SK-N-SH (cell line): Measurements from ENCODE around the gene SPG21. TPM values are rescaled to one million over a fixed set of nuclear protein-coding genes. Genes with fewer than 3 reads are reported as not detected.

Source experiments
- CTCF ChIA-PET: fragments of 300-600, 350-600 bp; formaldehyde crosslinking; extraction: SDS; loops from one replicate; lab custom pipeline; 2021; lab: Yijun Ruan, JAX
- POLR2A ChIA-PET: fragments of 350-600 bp; sonication (Branson Sonifier 250); formaldehyde crosslinking; extraction: SDS; loops from one replicate; lab custom pipeline; 2020; ENCODE audit warnings: antibody characterized with exemption, inconsistent platforms; lab: Yijun Ruan, JAX
- DNase-seq: peaks from one replicate; pipeline ENCODE4 v3.0.0; 2012
- H2AFZ ChIP-seq: fragments of 200-600 bp; sonication (generic); 2 replicates; pipeline ENCODE4 v1.8.1; 2016; ENCODE audit warnings: antibody characterized with exemption, mild to moderate bottlenecking, low read depth
- H3F3A ChIP-seq: fragments of 200-600 bp; sonication (generic); replicated peaks from 2 replicates; pipeline ENCODE3; 2016; ENCODE audit warnings: antibody characterized with exemption, mild to moderate bottlenecking; ENCODE audit not compliant: insufficient read depth
- H3K27ac ChIP-seq, 2 experiments: fragments of 200-500 bp in 1 of 2; fragments of 200-600 bp in 1 of 2; sonication (Bioruptor generic) in 1 of 2; sonication (generic), shearing (Covaris generic) in 1 of 2; 2 replicates each; pipeline versions ENCODE4 v1.5.1 to v1.6.1; 2014 to 2016; ENCODE audit warnings: low read depth in 2 of 2, inconsistent platforms in 1 of 2, low read length in 1 of 2, mild to moderate bottlenecking in 1 of 2, mixed read lengths in 1 of 2
- H3K27me3 ChIP-seq: fragments of 200-600 bp; sonication (generic), shearing (Covaris generic); 2 replicates; pipeline ENCODE4 v1.6.1; 2016; ENCODE audit warnings: mixed run types; ENCODE audit not compliant: insufficient read depth
- H3K36me3 ChIP-seq, 2 experiments: fragments of 200-500 bp in 1 of 2; fragments of 200-600 bp in 1 of 2; sonication (Bioruptor generic) in 1 of 2; sonication (generic) in 1 of 2; replicated peaks in 1 of 2; 2 replicates each; pipeline versions ENCODE3 to v1.5.1; 2014 to 2016; ENCODE audit warnings: low read length in 1 of 2, mild to moderate bottlenecking in 1 of 2; ENCODE audit not compliant: insufficient read depth in 2 of 2, control insufficient read depth in 1 of 2
- H3K4me1 ChIP-seq, 2 experiments: fragments of 200-500 bp in 1 of 2; fragments of 200-600 bp in 1 of 2; sonication (Bioruptor generic) in 1 of 2; sonication (generic), shearing (Covaris generic) in 1 of 2; 2 replicates each; pipeline versions ENCODE4 v1.5.1 to v1.6.1; 2014 to 2016; ENCODE audit warnings: low read depth in 1 of 2, low read length in 1 of 2, mixed run types in 1 of 2; ENCODE audit not compliant: insufficient read depth in 2 of 2, control insufficient read depth in 1 of 2
- H3K4me2 ChIP-seq: fragments of 200-600 bp; sonication (generic), shearing (Covaris generic); 2 replicates; pipeline ENCODE4 v1.6.1; 2017; ENCODE audit warnings: mixed run types
- H3K4me3 ChIP-seq, 2 experiments: fragments of 200-500 bp in 1 of 2; fragments of 200-600 bp in 1 of 2; sonication (Bioruptor generic) in 1 of 2; sonication (generic), shearing (Covaris generic) in 1 of 2; 2 replicates each; pipeline versions ENCODE4 v1.5.1 to v1.8.1; 2014 to 2016; ENCODE audit warnings: low read depth in 2 of 2, inconsistent platforms in 1 of 2, low read length in 1 of 2, mild to moderate bottlenecking in 1 of 2, mixed read lengths in 1 of 2, moderate library complexity in 1 of 2
- H3K79me2 ChIP-seq: fragments of 200-600 bp; sonication (generic); 2 replicates; pipeline ENCODE4 v1.8.1; 2017; ENCODE audit warnings: mild to moderate bottlenecking; ENCODE audit not compliant: insufficient read depth
- H3K9ac ChIP-seq: fragments of 200-600 bp; sonication (generic); 2 replicates; pipeline ENCODE4 v1.6.1; 2017; ENCODE audit warnings: mixed run types
- H3K9me2 ChIP-seq: fragments of 200-600 bp; sonication (generic); 2 replicates; pipeline ENCODE4 v1.6.1; 2017; ENCODE audit warnings: mixed run types
- H3K9me3 ChIP-seq: fragments of 200-600 bp; sonication (generic); 2 replicates; pipeline ENCODE4 v1.6.1; 2017; ENCODE audit warnings: mixed run types, mild to moderate bottlenecking, moderate library complexity
- H4K20me1 ChIP-seq: fragments of 200-600 bp; sonication (generic); 2 replicates; pipeline ENCODE4 v1.6.1; 2017; ENCODE audit warnings: mild to moderate bottlenecking, mixed run types; ENCODE audit not compliant: insufficient read depth
- CHD2 ChIP-seq: fragments of 150-350 bp; IDR thresholded peaks from 2 replicates; pipeline ENCODE4 v1.6.1; 2018; ENCODE audit warnings: low read length; ENCODE audit not compliant: partially characterized antibody
- CTCF ChIP-seq: fragments of 200-600 bp; sonication (generic); IDR thresholded peaks from 2 replicates; pipeline ENCODE4 v1.6.1; 2017; ENCODE audit warnings: antibody characterized with exemption, mild to moderate bottlenecking, moderate library complexity
- EZH2phosphoT487 ChIP-seq: fragments of 200-600 bp; sonication (generic); IDR thresholded peaks from 2 replicates; pipeline ENCODE4 v1.6.1; 2017; ENCODE audit warnings: low read depth, mixed run types, mild to moderate bottlenecking, antibody characterized with exemption, moderate library complexity, borderline replicate concordance
- FOSL2 ChIP-seq: IDR thresholded peaks from 2 replicates; pipeline ENCODE4 v1.4.0; 2012; ENCODE audit warnings: low read depth, mild to moderate bottlenecking, moderate library complexity, borderline replicate concordance
- FOXJ3 ChIP-seq: sonication (generic); formaldehyde crosslinking; IDR thresholded peaks from 2 replicates; pipeline ENCODE4 v1.5.1; 2020; ENCODE audit warnings: mild to moderate bottlenecking, missing genetic modification reagents
- FOXM1 ChIP-seq: IDR thresholded peaks from 2 replicates; pipeline ENCODE4 v1.4.0; 2012; ENCODE audit warnings: low read depth, mild to moderate bottlenecking
- GABPA ChIP-seq: IDR thresholded peaks from 2 replicates; pipeline ENCODE4 v1.4.0; 2012; ENCODE audit warnings: low read depth, mild to moderate bottlenecking
- GATA2 ChIP-seq: sonication (generic); formaldehyde crosslinking; IDR thresholded peaks from 2 replicates; pipeline ENCODE4 v1.5.0; 2020; ENCODE audit warnings: mild to moderate bottlenecking, missing genetic modification reagents
- JUND ChIP-seq: IDR thresholded peaks from 2 replicates; pipeline ENCODE4 v1.4.0; 2012
- MAX ChIP-seq: IDR thresholded peaks from 2 replicates; pipeline ENCODE4 v1.4.0; 2012; ENCODE audit warnings: low read depth
- MEF2A ChIP-seq: IDR thresholded peaks from 2 replicates; pipeline ENCODE4 v1.4.0; 2012; ENCODE audit warnings: low read depth, borderline replicate concordance
- RCOR1 ChIP-seq: fragments of 150-350 bp; IDR thresholded peaks from 2 replicates; pipeline ENCODE4 v1.6.1; 2017; ENCODE audit warnings: antibody characterized with exemption, low read length
- RXRA ChIP-seq: IDR thresholded peaks from 2 replicates; pipeline ENCODE4 v1.4.0; 2012; ENCODE audit warnings: low read depth, mild to moderate bottlenecking, borderline replicate concordance
- TAF1 ChIP-seq: IDR thresholded peaks from 2 replicates; pipeline ENCODE4 v1.6.1; 2012; ENCODE audit warnings: low read depth, mild to moderate bottlenecking, low read length, moderate library complexity, borderline replicate concordance
- TCF12 ChIP-seq: IDR thresholded peaks from 2 replicates; pipeline ENCODE4 v1.4.0; 2012
- TEAD4 ChIP-seq: IDR thresholded peaks from 2 replicates; pipeline ENCODE4 v1.4.0; 2012; ENCODE audit warnings: mild to moderate bottlenecking, borderline replicate concordance; ENCODE audit not compliant: insufficient read depth
- YY1 ChIP-seq: IDR thresholded peaks from 2 replicates; pipeline ENCODE4 v1.4.0; 2012; ENCODE audit warnings: low read depth, mild to moderate bottlenecking
- WGBS: methylation state at CpG from one replicate; pipeline ENCODE4 v1.1.6; 2017; ENCODE audit warnings: low lambda C conversion rate; 5-methylcytosine and 5-hydroxymethylcytosine counted together
- polyA plus RNA-seq, 3 experiments: library from polyadenylated mRNA; depleted of rRNA; stranded (reverse); fragments of >200 nt; gene quantifications; 2 replicates each; pipeline ENCODE4 v1.2.3, GENCODE V29; 2012
- TF ChIP-seq, protein P1 (sequence below): IDR thresholded peaks from 2 replicates; pipeline ENCODE4 v1.6.1; 2012; ENCODE audit warnings: mild to moderate bottlenecking, low read depth, low read length, moderate library complexity
- TF ChIP-seq, protein P2 (sequence below): IDR thresholded peaks from 2 replicates; pipeline ENCODE4 v1.4.0; 2012; ENCODE audit warnings: low read depth, borderline replicate concordance

Gene SPG21
- polyA plus RNA-seq, 1 of the 3 experiments (the other 2 are of a cell fraction) = 56.5 TPM

- Histone ChIP-seq H3K4me2 (no peak overlapping the region), H3K9ac (no peak overlapping the region), H3K4me1 (no peaks in the 10 kb centered on the region), H3F3A (peaks cover 14% of the 10 kb centered on the region), H4K20me1 (no peaks in the 10 kb centered on the region), H3K4me3 (no peak overlapping the region), H3K27me3 (no peaks in the 10 kb centered on the region), H3K79me2 (no peaks in the 10 kb centered on the region), H2AFZ (no peak overlapping the region), H3K9me2 (no peaks in the 10 kb centered on the region), H3K9me3 (no peaks in the 10 kb centered on the region), H3K36me3 (peaks cover 8 to 11% of the 10 kb centered on the region in 2 experiments), H3K27ac (no peak overlapping the region; a peak in 1 of 4 replicates)
- no peak for DNase-seq
- WGBS = 89% methylated on average over 6 of the region's 6 CpGs
- POLR2A ChIA-PET = no interaction called here
- CTCF ChIA-PET = interaction anchor here (0.7 kb wide), 1 partner anchor 73 kb away, joined by 3 read pairs; no protein-coding TSS in a partner anchor
- TF ChIP-seq EZH2phosphoT487 = no peak
- TF ChIP-seq CHD2 = no peak
These were observed 38.8 kb downstream of the SPG21 start for GRCh38 chr15:64950888-64951287.

GRCh38 chr15:64949383-64950186, 40.1 kb downstream of the SPG21 start:
- Histone ChIP-seq H4K20me1 (no peaks in the 10 kb centered on the region), H3K27me3 (no peaks in the 10 kb centered on the region), H3K27ac (no peak overlapping the region), H2AFZ (no peak overlapping the region), H3K9ac (no peak overlapping the region), H3K79me2 (no peaks in the 10 kb centered on the region), H3F3A (peaks cover 14% of the 10 kb centered on the region), H3K36me3 (no peaks in the 10 kb centered on the region), H3K9me3 (no peaks in the 10 kb centered on the region), H3K4me3 (no peak overlapping the region), H3K4me2 (no peak overlapping the region), H3K4me1 (no peaks in the 10 kb centered on the region), H3K9me2 (no peaks in the 10 kb centered on the region)
- ChIA-PET POLR2A (no interaction called here), CTCF (interaction anchor here (0.8 kb wide), 1 partner anchor 37 kb away, joined by 3 read pairs; no protein-coding TSS in a partner anchor)
- no peak for DNase-seq
- WGBS = 95% methylated on average over 7 of the region's 11 CpGs
- TF ChIP-seq RXRA (no peak), MEF2A (no peak), FOSL2 (no peak), RCOR1 (no peak), FOXM1 (no peak), GATA2 (CRISPR knock-in tag) (no peak), YY1 (no peak), JUND (no peak), CTCF (no peak), MAX (no peak), CHD2 (no peak), TCF12 (no peak), TAF1 (no peak), TEAD4 (no peak), GABPA (no peak), FOXJ3 (CRISPR knock-in tag) (no peak)
- TF ChIP-seq, protein P1, sequence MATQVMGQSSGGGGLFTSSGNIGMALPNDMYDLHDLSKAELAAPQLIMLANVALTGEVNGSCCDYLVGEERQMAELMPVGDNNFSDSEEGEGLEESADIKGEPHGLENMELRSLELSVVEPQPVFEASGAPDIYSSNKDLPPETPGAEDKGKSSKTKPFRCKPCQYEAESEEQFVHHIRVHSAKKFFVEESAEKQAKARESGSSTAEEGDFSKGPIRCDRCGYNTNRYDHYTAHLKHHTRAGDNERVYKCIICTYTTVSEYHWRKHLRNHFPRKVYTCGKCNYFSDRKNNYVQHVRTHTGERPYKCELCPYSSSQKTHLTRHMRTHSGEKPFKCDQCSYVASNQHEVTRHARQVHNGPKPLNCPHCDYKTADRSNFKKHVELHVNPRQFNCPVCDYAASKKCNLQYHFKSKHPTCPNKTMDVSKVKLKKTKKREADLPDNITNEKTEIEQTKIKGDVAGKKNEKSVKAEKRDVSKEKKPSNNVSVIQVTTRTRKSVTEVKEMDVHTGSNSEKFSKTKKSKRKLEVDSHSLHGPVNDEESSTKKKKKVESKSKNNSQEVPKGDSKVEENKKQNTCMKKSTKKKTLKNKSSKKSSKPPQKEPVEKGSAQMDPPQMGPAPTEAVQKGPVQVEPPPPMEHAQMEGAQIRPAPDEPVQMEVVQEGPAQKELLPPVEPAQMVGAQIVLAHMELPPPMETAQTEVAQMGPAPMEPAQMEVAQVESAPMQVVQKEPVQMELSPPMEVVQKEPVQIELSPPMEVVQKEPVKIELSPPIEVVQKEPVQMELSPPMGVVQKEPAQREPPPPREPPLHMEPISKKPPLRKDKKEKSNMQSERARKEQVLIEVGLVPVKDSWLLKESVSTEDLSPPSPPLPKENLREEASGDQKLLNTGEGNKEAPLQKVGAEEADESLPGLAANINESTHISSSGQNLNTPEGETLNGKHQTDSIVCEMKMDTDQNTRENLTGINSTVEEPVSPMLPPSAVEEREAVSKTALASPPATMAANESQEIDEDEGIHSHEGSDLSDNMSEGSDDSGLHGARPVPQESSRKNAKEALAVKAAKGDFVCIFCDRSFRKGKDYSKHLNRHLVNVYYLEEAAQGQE = no peak
- TF ChIP-seq, protein P2, sequence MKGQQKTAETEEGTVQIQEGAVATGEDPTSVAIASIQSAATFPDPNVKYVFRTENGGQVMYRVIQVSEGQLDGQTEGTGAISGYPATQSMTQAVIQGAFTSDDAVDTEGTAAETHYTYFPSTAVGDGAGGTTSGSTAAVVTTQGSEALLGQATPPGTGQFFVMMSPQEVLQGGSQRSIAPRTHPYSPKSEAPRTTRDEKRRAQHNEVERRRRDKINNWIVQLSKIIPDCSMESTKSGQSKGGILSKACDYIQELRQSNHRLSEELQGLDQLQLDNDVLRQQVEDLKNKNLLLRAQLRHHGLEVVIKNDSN = no peak
